Measurements from ENCODE around the gene RNF220. TPM values are rescaled to one million over a fixed set of nuclear protein-coding genes. Genes with fewer than 3 reads are reported as not detected.

Gene RNF220
- total RNA-seq, 1 experiment from 2014 or later = 128 TPM

DNA sequence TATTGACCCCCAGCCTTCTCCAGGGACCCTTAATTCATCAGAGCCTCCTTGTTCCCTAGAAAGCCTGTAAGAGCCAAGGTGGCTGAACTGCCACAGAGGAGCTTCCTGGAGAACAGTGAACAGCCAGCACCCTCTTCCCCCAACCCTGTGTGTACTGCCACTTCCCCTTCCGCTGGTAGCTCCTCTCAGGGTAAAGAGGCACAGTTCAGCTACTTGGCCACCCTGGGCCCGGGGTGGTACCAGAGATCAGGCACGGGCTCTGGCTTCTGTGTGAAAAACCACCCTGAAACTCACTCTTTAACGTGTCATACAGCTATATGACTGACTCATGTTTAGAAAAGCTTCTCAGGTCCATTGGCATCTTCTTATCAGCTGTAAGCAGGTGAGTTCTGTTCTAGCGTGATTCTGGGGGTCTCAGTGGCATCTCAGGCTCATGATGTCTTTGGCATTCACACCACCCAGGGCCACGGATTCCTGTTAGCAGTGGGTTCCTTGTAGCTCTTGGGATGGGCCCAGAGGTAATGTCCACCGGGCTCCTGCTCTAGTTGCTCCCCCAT is 291.8 kb downstream of the RNF220 start:
- TF ChIP-seq, protein P1, sequence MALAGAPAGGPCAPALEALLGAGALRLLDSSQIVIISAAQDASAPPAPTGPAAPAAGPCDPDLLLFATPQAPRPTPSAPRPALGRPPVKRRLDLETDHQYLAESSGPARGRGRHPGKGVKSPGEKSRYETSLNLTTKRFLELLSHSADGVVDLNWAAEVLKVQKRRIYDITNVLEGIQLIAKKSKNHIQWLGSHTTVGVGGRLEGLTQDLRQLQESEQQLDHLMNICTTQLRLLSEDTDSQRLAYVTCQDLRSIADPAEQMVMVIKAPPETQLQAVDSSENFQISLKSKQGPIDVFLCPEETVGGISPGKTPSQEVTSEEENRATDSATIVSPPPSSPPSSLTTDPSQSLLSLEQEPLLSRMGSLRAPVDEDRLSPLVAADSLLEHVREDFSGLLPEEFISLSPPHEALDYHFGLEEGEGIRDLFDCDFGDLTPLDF (CRISPR knock-in tag; IDR thresholded peaks at IDR 0.05) = no peak
- Mint-ChIP-seq H3K27me3 (ENCODE audit: low read depth) (peaks cover 3% of the 10 kb centered on the region; the same call in 1 of the 2 replicates), H3K9me3 (no peaks in the 10 kb centered on the region), H3K36me3 (no peaks in the 10 kb centered on the region), H3K4me3 (no peak overlapping the region), H3K4me1 (no peaks in the 10 kb centered on the region), H3K27ac (no peak overlapping the region)
- POLR2A ChIA-PET = no interaction called here
- DNase-seq (ENCODE audit: low spot score) (no peak), ATAC-seq (no peak)
- CTCF ChIA-PET = interaction anchor here (0.9 to 1.3 kb wide), 3 partner anchors 9 to 44 kb away, joined by 3 to 4 read pairs (median 3); no protein-coding TSS in a partner anchor

DNA sequence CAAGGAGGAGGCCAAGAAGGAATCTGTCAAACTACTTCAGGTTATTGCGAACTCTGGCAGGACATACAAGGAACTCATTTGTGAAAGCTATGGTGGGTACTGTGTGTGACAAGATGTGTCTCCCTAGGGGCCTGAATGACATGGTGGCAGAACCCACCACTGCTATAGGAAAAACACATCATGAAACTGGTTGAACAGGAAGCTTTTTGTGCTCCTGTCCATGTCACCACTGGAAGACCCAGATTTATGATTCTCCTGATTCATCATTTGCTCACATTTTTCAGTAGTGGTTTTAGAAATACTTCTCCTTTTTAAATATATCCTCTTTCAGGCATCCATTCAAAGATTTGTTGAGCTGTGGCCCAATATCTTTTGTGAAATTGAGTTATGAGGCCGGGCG is 293.1 kb downstream of the RNF220 start:
- ChIA-PET CTCF (interaction anchor here (0.8 kb wide), 1 partner anchor 45 kb away, joined by 3 read pairs; no protein-coding TSS in a partner anchor), POLR2A (no interaction called here)
- H3K27ac Mint-ChIP-seq = no peak overlapping the region
- H3K4me3 Mint-ChIP-seq = no peak overlapping the region
- no peaks in the 10 kb centered on the region for H3K36me3 Mint-ChIP-seq
- TF ChIP-seq, protein P2, sequence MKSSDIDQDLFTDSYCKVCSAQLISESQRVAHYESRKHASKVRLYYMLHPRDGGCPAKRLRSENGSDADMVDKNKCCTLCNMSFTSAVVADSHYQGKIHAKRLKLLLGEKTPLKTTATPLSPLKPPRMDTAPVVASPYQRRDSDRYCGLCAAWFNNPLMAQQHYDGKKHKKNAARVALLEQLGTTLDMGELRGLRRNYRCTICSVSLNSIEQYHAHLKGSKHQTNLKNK (CRISPR knock-in tag; IDR thresholded peaks at IDR 0.05) = no peak
- TF ChIP-seq, protein P3, sequence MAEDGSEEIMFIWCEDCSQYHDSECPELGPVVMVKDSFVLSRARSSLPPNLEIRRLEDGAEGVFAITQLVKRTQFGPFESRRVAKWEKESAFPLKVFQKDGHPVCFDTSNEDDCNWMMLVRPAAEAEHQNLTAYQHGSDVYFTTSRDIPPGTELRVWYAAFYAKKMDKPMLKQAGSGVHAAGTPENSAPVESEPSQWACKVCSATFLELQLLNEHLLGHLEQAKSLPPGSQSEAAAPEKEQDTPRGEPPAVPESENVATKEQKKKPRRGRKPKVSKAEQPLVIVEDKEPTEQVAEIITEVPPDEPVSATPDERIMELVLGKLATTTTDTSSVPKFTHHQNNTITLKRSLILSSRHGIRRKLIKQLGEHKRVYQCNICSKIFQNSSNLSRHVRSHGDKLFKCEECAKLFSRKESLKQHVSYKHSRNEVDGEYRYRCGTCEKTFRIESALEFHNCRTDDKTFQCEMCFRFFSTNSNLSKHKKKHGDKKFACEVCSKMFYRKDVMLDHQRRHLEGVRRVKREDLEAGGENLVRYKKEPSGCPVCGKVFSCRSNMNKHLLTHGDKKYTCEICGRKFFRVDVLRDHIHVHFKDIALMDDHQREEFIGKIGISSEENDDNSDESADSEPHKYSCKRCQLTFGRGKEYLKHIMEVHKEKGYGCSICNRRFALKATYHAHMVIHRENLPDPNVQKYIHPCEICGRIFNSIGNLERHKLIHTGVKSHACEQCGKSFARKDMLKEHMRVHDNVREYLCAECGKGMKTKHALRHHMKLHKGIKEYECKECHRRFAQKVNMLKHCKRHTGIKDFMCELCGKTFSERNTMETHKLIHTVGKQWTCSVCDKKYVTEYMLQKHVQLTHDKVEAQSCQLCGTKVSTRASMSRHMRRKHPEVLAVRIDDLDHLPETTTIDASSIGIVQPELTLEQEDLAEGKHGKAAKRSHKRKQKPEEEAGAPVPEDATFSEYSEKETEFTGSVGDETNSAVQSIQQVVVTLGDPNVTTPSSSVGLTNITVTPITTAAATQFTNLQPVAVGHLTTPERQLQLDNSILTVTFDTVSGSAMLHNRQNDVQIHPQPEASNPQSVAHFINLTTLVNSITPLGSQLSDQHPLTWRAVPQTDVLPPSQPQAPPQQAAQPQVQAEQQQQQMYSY (CRISPR knock-in tag; IDR thresholded peaks at IDR 0.05) = no peak
- TF ChIP-seq, protein P4, sequence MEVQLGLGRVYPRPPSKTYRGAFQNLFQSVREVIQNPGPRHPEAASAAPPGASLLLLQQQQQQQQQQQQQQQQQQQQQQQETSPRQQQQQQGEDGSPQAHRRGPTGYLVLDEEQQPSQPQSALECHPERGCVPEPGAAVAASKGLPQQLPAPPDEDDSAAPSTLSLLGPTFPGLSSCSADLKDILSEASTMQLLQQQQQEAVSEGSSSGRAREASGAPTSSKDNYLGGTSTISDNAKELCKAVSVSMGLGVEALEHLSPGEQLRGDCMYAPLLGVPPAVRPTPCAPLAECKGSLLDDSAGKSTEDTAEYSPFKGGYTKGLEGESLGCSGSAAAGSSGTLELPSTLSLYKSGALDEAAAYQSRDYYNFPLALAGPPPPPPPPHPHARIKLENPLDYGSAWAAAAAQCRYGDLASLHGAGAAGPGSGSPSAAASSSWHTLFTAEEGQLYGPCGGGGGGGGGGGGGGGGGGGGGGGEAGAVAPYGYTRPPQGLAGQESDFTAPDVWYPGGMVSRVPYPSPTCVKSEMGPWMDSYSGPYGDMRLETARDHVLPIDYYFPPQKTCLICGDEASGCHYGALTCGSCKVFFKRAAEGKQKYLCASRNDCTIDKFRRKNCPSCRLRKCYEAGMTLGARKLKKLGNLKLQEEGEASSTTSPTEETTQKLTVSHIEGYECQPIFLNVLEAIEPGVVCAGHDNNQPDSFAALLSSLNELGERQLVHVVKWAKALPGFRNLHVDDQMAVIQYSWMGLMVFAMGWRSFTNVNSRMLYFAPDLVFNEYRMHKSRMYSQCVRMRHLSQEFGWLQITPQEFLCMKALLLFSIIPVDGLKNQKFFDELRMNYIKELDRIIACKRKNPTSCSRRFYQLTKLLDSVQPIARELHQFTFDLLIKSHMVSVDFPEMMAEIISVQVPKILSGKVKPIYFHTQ (CRISPR knock-in tag; IDR thresholded peaks at IDR 0.05) = no peak
- TF ChIP-seq, protein P5, sequence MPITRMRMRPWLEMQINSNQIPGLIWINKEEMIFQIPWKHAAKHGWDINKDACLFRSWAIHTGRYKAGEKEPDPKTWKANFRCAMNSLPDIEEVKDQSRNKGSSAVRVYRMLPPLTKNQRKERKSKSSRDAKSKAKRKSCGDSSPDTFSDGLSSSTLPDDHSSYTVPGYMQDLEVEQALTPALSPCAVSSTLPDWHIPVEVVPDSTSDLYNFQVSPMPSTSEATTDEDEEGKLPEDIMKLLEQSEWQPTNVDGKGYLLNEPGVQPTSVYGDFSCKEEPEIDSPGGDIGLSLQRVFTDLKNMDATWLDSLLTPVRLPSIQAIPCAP (CRISPR knock-in tag; IDR thresholded peaks at IDR 0.05) = no peak
- TF ChIP-seq TEAD1 (CRISPR knock-in tag; IDR thresholded peaks at IDR 0.05) (no peak), ZNF423 (CRISPR knock-in tag; IDR thresholded peaks at IDR 0.05) (no peak), MYBL2 (CRISPR knock-in tag; IDR thresholded peaks at IDR 0.05) (no peak), TP53 (CRISPR knock-in tag; IDR thresholded peaks at IDR 0.05) (no peak), HMGA2 (CRISPR knock-in tag; IDR thresholded peaks at IDR 0.05) (no peak), NFYB (CRISPR knock-in tag; conservative IDR thresholded peaks at IDR 0.05; ENCODE audit: low read depth) (no peak), JUN (CRISPR knock-in tag; IDR thresholded peaks at IDR 0.05) (no peak), ZNF138 (CRISPR knock-in tag; conservative IDR thresholded peaks at IDR 0.05) (no peak)
- TF ChIP-seq, protein P6, sequence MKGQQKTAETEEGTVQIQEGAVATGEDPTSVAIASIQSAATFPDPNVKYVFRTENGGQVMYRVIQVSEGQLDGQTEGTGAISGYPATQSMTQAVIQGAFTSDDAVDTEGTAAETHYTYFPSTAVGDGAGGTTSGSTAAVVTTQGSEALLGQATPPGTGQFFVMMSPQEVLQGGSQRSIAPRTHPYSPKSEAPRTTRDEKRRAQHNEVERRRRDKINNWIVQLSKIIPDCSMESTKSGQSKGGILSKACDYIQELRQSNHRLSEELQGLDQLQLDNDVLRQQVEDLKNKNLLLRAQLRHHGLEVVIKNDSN (CRISPR knock-in tag; IDR thresholded peaks at IDR 0.05) = no peak
- TF ChIP-seq, protein P7, sequence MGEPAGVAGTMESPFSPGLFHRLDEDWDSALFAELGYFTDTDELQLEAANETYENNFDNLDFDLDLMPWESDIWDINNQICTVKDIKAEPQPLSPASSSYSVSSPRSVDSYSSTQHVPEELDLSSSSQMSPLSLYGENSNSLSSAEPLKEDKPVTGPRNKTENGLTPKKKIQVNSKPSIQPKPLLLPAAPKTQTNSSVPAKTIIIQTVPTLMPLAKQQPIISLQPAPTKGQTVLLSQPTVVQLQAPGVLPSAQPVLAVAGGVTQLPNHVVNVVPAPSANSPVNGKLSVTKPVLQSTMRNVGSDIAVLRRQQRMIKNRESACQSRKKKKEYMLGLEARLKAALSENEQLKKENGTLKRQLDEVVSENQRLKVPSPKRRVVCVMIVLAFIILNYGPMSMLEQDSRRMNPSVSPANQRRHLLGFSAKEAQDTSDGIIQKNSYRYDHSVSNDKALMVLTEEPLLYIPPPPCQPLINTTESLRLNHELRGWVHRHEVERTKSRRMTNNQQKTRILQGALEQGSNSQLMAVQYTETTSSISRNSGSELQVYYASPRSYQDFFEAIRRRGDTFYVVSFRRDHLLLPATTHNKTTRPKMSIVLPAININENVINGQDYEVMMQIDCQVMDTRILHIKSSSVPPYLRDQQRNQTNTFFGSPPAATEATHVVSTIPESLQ (CRISPR knock-in tag; IDR thresholded peaks at IDR 0.05) = no peak
- TF ChIP-seq, protein P8, sequence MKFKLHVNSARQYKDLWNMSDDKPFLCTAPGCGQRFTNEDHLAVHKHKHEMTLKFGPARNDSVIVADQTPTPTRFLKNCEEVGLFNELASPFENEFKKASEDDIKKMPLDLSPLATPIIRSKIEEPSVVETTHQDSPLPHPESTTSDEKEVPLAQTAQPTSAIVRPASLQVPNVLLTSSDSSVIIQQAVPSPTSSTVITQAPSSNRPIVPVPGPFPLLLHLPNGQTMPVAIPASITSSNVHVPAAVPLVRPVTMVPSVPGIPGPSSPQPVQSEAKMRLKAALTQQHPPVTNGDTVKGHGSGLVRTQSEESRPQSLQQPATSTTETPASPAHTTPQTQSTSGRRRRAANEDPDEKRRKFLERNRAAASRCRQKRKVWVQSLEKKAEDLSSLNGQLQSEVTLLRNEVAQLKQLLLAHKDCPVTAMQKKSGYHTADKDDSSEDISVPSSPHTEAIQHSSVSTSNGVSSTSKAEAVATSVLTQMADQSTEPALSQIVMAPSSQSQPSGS (CRISPR knock-in tag; IDR thresholded peaks at IDR 0.05; ENCODE audit: borderline replicate concordance, low read depth) = no peak
- TF ChIP-seq, protein P9, sequence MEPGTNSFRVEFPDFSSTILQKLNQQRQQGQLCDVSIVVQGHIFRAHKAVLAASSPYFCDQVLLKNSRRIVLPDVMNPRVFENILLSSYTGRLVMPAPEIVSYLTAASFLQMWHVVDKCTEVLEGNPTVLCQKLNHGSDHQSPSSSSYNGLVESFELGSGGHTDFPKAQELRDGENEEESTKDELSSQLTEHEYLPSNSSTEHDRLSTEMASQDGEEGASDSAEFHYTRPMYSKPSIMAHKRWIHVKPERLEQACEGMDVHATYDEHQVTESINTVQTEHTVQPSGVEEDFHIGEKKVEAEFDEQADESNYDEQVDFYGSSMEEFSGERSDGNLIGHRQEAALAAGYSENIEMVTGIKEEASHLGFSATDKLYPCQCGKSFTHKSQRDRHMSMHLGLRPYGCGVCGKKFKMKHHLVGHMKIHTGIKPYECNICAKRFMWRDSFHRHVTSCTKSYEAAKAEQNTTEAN (CRISPR knock-in tag; IDR thresholded peaks at IDR 0.05) = no peak
- TF ChIP-seq, protein P10, sequence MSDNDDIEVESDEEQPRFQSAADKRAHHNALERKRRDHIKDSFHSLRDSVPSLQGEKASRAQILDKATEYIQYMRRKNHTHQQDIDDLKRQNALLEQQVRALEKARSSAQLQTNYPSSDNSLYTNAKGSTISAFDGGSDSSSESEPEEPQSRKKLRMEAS (CRISPR knock-in tag; IDR thresholded peaks at IDR 0.05) = no peak
- H3K4me1 Mint-ChIP-seq = 0 out of 2 replicates have a peak, but pooled peaks cover 3% of the 10 kb centered on the region
- H3K9me3 Mint-ChIP-seq = no peaks in the 10 kb centered on the region
- DNase-seq (ENCODE audit: low spot score) = no peak
- no peak for ATAC-seq
- peaks cover 3% of the 10 kb centered on the region; the same call in 1 of the 2 replicates for H3K27me3 Mint-ChIP-seq (ENCODE audit: low read depth)

Data from WTC11 (cell line).